ENCODE results near the gene REST.

GRCh38 chr4:56940971-56941370, 33.3 kb downstream of the REST start:
- TF ChIP-seq POLR2AphosphoS5 (IDR thresholded peaks at IDR 0.05; ENCODE audit: low read depth, low read length) (no peak), SIN3A (IDR thresholded peaks at IDR 0.05; ENCODE audit: borderline replicate concordance, insufficient read depth, low read length) (no peak), REST (IDR thresholded peaks at IDR 0.05; ENCODE audit: insufficient read depth in 1 of 2, low read depth in 2 of 2, low read length in 2 of 2) (no peak)
